HepG2 (cell line): Measurements from ENCODE around the gene EMILIN3. TPM values are rescaled to one million over a fixed set of nuclear protein-coding genes. Genes with fewer than 3 reads are reported as not detected.

Source experiments
- ATAC-seq: fragments of 200-7000 bp; cut with Tn5 transposase; 3 replicates; pipeline ENCODE4 v1.9.1; 2020; ENCODE audit warnings: mild to moderate bottlenecking, moderate library complexity
- BruUV-seq: library from RNA; stranded (reverse); fragments of 400-500 nt; replicated peaks from 2 replicates; lab custom pipeline; 2021; lab: Mats Ljungman, UMichigan
- CTCF ChIA-PET: fragments of 300-600 bp; formaldehyde crosslinking; extraction: SDS; loops from one replicate; lab custom pipeline; 2021; ENCODE audit warnings: low total read pairs, inconsistent platforms, low intra/inter-chr PET ratio; lab: Yijun Ruan, JAX
- POLR2A ChIA-PET: fragments of 350-600 bp; sonication (Branson Sonifier 250); formaldehyde crosslinking; loops from one replicate; lab custom pipeline; 2020; ENCODE audit warnings: antibody characterized with exemption, inconsistent platforms; lab: Yijun Ruan, JAX
- DNase-seq: peaks from one replicate; pipeline ENCODE4 v3.0.0-alpha.2; 2015; ENCODE audit warnings: low spot score
- FAIRE-seq: peaks from 3 replicates; lab custom pipeline; 2011; peaks lifted over from hg19 to GRCh38; lab: Jason Lieb, UNC
- H2AFZ ChIP-seq: one replicate; pipeline ENCODE4 v1.6.1; 2011; ENCODE audit warnings: low read length, inconsistent platforms
- H3K27ac ChIP-seq: fragments of 300-600 bp; 3 replicates; pipeline ENCODE4 v1.8.0; 2011; ENCODE audit warnings: mixed run types, mild to moderate bottlenecking, mixed read lengths, low read length, inconsistent platforms; ENCODE audit not compliant: insufficient read depth; ENCODE audit errors: extremely low read length
- H3K27me3 ChIP-seq, 2 experiments: fragments of 200-600 bp in 1 of 2; 2 replicates in 1 of 2; 3 replicates in 1 of 2; pipeline versions ENCODE4 v1.6.0 to v1.8.0; 2011; ENCODE audit warnings: low read length in 2 of 2, mild to moderate bottlenecking in 2 of 2, moderate library complexity in 2 of 2, inconsistent platforms in 1 of 2; ENCODE audit not compliant: insufficient read depth in 2 of 2, control insufficient read depth in 1 of 2
- H3K36me3 ChIP-seq, 2 experiments: fragments of 200-600 bp in 1 of 2; replicated peaks in 1 of 2; 2 replicates in 1 of 2; 3 replicates in 1 of 2; pipeline versions ENCODE4 v1.5.1 to v1.8.0; 2011; ENCODE audit warnings: low read length in 2 of 2, inconsistent platforms in 1 of 2; ENCODE audit not compliant: insufficient read depth in 2 of 2, control insufficient read depth in 1 of 2
- H3K4me1 ChIP-seq: 2 replicates; pipeline ENCODE4 v1.5.1; 2012; ENCODE audit warnings: low read length, inconsistent platforms; ENCODE audit not compliant: insufficient read depth
- H3K4me2 ChIP-seq: 2 replicates; pipeline ENCODE4 v1.6.0; 2011; ENCODE audit warnings: low read depth, low read length, inconsistent platforms
- H3K4me3 ChIP-seq, 3 experiments: fragments of 200-600 bp in 1 of 3; sonication (generic), shearing (Covaris generic) in 1 of 3; replicated peaks in 1 of 3; 2 replicates each; pipeline ENCODE4 v1.5.1; 2011 to 2016; ENCODE audit warnings: low read length in 3 of 3, inconsistent platforms in 2 of 3, low read depth in 2 of 3, mild to moderate bottlenecking in 2 of 3, control low read depth in 1 of 3, mixed read lengths in 1 of 3; ENCODE audit not compliant: insufficient read depth in 1 of 3
- H3K79me2 ChIP-seq: one replicate; pipeline ENCODE4 v1.6.1; 2011; ENCODE audit warnings: low read length, inconsistent platforms; ENCODE audit not compliant: insufficient read depth
- H3K9ac ChIP-seq: 2 replicates; pipeline ENCODE4 v1.6.0; 2011; ENCODE audit warnings: mild to moderate bottlenecking, low read depth, low read length, inconsistent platforms; ENCODE audit not compliant: insufficient read depth
- H3K9me3 ChIP-seq: 2 replicates; pipeline ENCODE4 v1.5.1; 2012; ENCODE audit warnings: mild to moderate bottlenecking, low read length
- H4K20me1 ChIP-seq: 2 replicates; pipeline ENCODE4 v1.6.0; 2011; ENCODE audit warnings: inconsistent platforms, mild to moderate bottlenecking, low read length, moderate library complexity; ENCODE audit not compliant: insufficient read depth
- CHD4 ChIP-seq: fragments of 200-600 bp; sonication (generic); IDR thresholded peaks from 2 replicates; pipeline ENCODE4 v1.7.0; 2017; ENCODE audit warnings: mild to moderate bottlenecking, low read length, borderline replicate concordance
- FOXP1 ChIP-seq, 2 experiments: fragments of 450-650 bp in 1 of 2; IDR thresholded peaks; 2 replicates each; pipeline ENCODE4 v1.6.1; 2017 to 2018; ENCODE audit warnings: antibody characterized with exemption in 1 of 2
- LBX2 ChIP-seq: sonication (generic); formaldehyde crosslinking; IDR thresholded peaks from 2 replicates; pipeline ENCODE4 v1.5.0; 2020; ENCODE audit warnings: missing genetic modification reagents, mild to moderate bottlenecking, borderline replicate concordance
- MATR3 ChIP-seq: sonication (generic); formaldehyde crosslinking; IDR thresholded peaks from 2 replicates; pipeline ENCODE4 v1.4.0; 2020; ENCODE audit warnings: missing genetic modification reagents
- MEIS2 ChIP-seq: sonication (generic); formaldehyde crosslinking; IDR thresholded peaks from 2 replicates; pipeline ENCODE4 v1.9.0; 2021; ENCODE audit warnings: mild to moderate bottlenecking, missing genetic modification reagents
- TCF7 ChIP-seq: sonication (generic); IDR thresholded peaks from 2 replicates; pipeline ENCODE4 v1.6.1; 2016; ENCODE audit warnings: antibody characterized with exemption, low read depth
- ZC3H13 ChIP-seq: sonication (generic); formaldehyde crosslinking; IDR thresholded peaks from 2 replicates; pipeline ENCODE4 v1.8.1; 2023; ENCODE audit warnings: mild to moderate bottlenecking, missing genetic modification reagents, moderate library complexity
- ZNF225 ChIP-seq: sonication (generic); formaldehyde crosslinking; IDR thresholded peaks from 2 replicates; pipeline ENCODE4 v1.4.0; 2020; ENCODE audit warnings: mild to moderate bottlenecking, missing genetic modification reagents
- ZNF570 ChIP-seq: sonication (generic); formaldehyde crosslinking; IDR thresholded peaks from 2 replicates; pipeline ENCODE4 v1.4.0; 2020; ENCODE audit warnings: mild to moderate bottlenecking, missing genetic modification reagents, borderline replicate concordance
- ZNF687 ChIP-seq: sonication (generic); formaldehyde crosslinking; IDR thresholded peaks from 2 replicates; pipeline ENCODE4 v1.5.1; 2020; ENCODE audit warnings: mild to moderate bottlenecking, missing genetic modification reagents, moderate library complexity
- ZNF772 ChIP-seq: sonication (generic); formaldehyde crosslinking; IDR thresholded peaks from 2 replicates; pipeline ENCODE4 v1.5.0; 2020; ENCODE audit warnings: mild to moderate bottlenecking, missing genetic modification reagents
- ZNF800 ChIP-seq: sonication (generic); formaldehyde crosslinking; IDR thresholded peaks from 2 replicates; pipeline ENCODE4 v1.4.0; 2020; ENCODE audit warnings: missing genetic modification reagents
- WGBS: methylation state at CpG from one replicate; pipeline ENCODE4 v1.1.6; 2017; ENCODE audit warnings: low lambda C conversion rate; 5-methylcytosine and 5-hydroxymethylcytosine counted together
- in situ Hi-C: cut with HindIII; loops from 2 replicates; pipeline ENCODE4 v1.10.0; 2017; ENCODE audit warnings: low pct_unique_long_range_greater_than_20kb; ENCODE audit not compliant: extremely low pct_ligation_motif_present
- intact Hi-C: fragments of 100-400 bp; cut with micrococcal nuclease; formaldehyde crosslinking; loops from one replicate; pipeline ENCODE4 v1.10.0; 2022; ENCODE audit not compliant: unreplicated experiment
- polyA plus RNA-seq, 8 experiments: library from polyadenylated mRNA; depleted of rRNA in 3 of 8; stranded (reverse) in 7 of 8; unstranded in 1 of 8; fragments of >200 nt; fragmentation: Illumina TruSeq in 4 of 8; extraction: Trizol in 4 of 8; gene quantifications; 2 replicates each; pipeline versions ENCODE4 v1.2.1 to v1.2.3, GENCODE V29; 2011 to 2016; ENCODE audit warnings: low read depth in 4 of 8, missing spikeins in 1 of 8, mixed read lengths in 1 of 8; ENCODE audit not compliant: insufficient read depth in 1 of 8
- total RNA-seq, 5 experiments: library from RNA; depleted of rRNA; stranded (reverse); fragments of >200 nt; fragmentation: Illumina TruSeq; extraction: Trizol; gene quantifications; 2 replicates each; pipeline ENCODE4 v1.2.3, GENCODE V29; 2016; ENCODE audit warnings: low read depth in 1 of 5

Gene EMILIN3
- total and polyA plus RNA-seq, 2 of the 13 experiments (the other 11 are each of a cell fraction or from before 2014, with no cell fraction given): 0.25 to 0.29 TPM

GRCh38 chr20:41355598-41356203 lies 10.9 kb downstream of the EMILIN3 start:
- Histone ChIP-seq H3K9me3 (no peaks in the 10 kb centered on the region), H3K4me3 (no peak overlapping the region), H3K36me3 (peaks cover 12% of the 10 kb centered on the region in 2 experiments; a peak in 3 of 5 replicates)
- intact Hi-C loops (no loop called here), in situ Hi-C loops (no loop called here)
- no peak for FAIRE-seq
- no peak for TF ChIP-seq ZNF772 (CRISPR knock-in tag)
- 0 out of 2 replicates have a peak, but pooled peaks have one; percentile 59 for TF ChIP-seq MATR3 (CRISPR knock-in tag)
- TF ChIP-seq, all 625 proteins: peak for 1
- BruUV-seq: no TSS peak
- Histone ChIP-seq H3K79me2 (no peaks in the 10 kb centered on the region), H4K20me1 (no peaks in the 10 kb centered on the region), H3K27ac (no peak overlapping the region), H3K9ac (no peak overlapping the region), H3K27me3 (no peaks in the 10 kb centered on the region), H3K4me1 (peaks cover 13% of the 10 kb centered on the region), H2AFZ (no peak overlapping the region), H3K4me2 (no peak overlapping the region)
- ChIA-PET CTCF (no interaction called here), POLR2A (no interaction called here)
- 95% methylated on average over 7 of the region's 7 CpGs for WGBS
- ATAC-seq: no peak
- DNase-seq: no peak

- BruUV-seq: no TSS peak
- Histone ChIP-seq H4K20me1 (no peaks in the 10 kb centered on the region), H3K27ac (no peak overlapping the region), H2AFZ (no peak overlapping the region), H3K4me3 (no peak overlapping the region), H3K79me2 (no peaks in the 10 kb centered on the region), H3K4me1 (peaks cover 13% of the 10 kb centered on the region), H3K9ac (no peak overlapping the region), H3K27me3 (no peaks in the 10 kb centered on the region), H3K4me2 (no peak overlapping the region), H3K36me3 (peaks cover 12% of the 10 kb centered on the region in 2 experiments; a peak in 3 of 5 replicates), H3K9me3 (no peaks in the 10 kb centered on the region)
- POLR2A ChIA-PET: no interaction called here
- CTCF ChIA-PET: no interaction called here
- WGBS: 98% methylated on average over 3 of the region's 3 CpGs
- DNase-seq: no peak
- no peak for ATAC-seq
- no peak for FAIRE-seq
- in situ Hi-C loops: no loop called here
- intact Hi-C loops: no loop called here
- no peak for TF ChIP-seq LBX2 (CRISPR knock-in tag)
- TF ChIP-seq ZNF570 (CRISPR knock-in tag): no peak
- no peak for TF ChIP-seq ZNF687 (CRISPR knock-in tag)
- TF ChIP-seq FOXP1 (IDR thresholded peaks at IDR 0.05): no peak
- no peak for TF ChIP-seq FOXP1 (CRISPR knock-in tag; IDR thresholded peaks at IDR 0.05)
- no peak for TF ChIP-seq TCF7
- TF ChIP-seq ZC3H13 (CRISPR knock-in tag): no peak
- TF ChIP-seq MEIS2 (CRISPR knock-in tag): no peak
- TF ChIP-seq ZNF800 (CRISPR knock-in tag): no peak
- TF ChIP-seq ZNF225 (CRISPR knock-in tag): no peak
- peak; percentile 74; the same call in 1 of the 2 replicates for TF ChIP-seq CHD4
These were observed 11.4 kb downstream of the EMILIN3 start for GRCh38 chr20:41355192-41355591.
